CD4-positive, CD25-positive, alpha-beta regulatory T cell (primary cell): ENCODE measurements around the gene IGFBP4. TPM values are rescaled to one million over a fixed set of nuclear protein-coding genes. Genes with fewer than 3 reads are reported as not detected.

Experiments used
- ATAC-seq, 2 donors: fragments of 150-1000 bp; cut with Tn5 transposase; one replicate each; pipeline ENCODE4 v1.10.0; 2021; ENCODE audit warnings: low read depth in 2 of 2, moderate number of reproducible peaks in 2 of 2, moderate library complexity in 1 of 2
- DNase-seq, 3 donors: peaks; one replicate each; pipeline versions ENCODE4 v3.0.0 to v3.0.0-alpha.2; 2012 to 2022; ENCODE audit warnings: mixed read lengths in 1 of 3
- H3K27ac ChIP-seq: one replicate; pipeline ENCODE4 v1.7.0; 2013; ENCODE audit warnings: mild to moderate bottlenecking, low read length; ENCODE audit not compliant: insufficient read depth, poor library complexity, severe bottlenecking
- H3K27me3 ChIP-seq: one replicate; pipeline ENCODE4 v1.7.0; 2013; ENCODE audit warnings: low read length; ENCODE audit not compliant: control insufficient read depth, insufficient read depth
- H3K36me3 ChIP-seq: one replicate; pipeline ENCODE4 v1.7.0; 2013; ENCODE audit warnings: mild to moderate bottlenecking, low read length, moderate library complexity; ENCODE audit not compliant: control insufficient read depth, insufficient read depth
- H3K4me1 ChIP-seq: 2 replicates; pipeline ENCODE4 v1.7.0; 2013; ENCODE audit warnings: mild to moderate bottlenecking, low read length; ENCODE audit not compliant: insufficient read depth, control insufficient read depth, poor library complexity, severe bottlenecking
- H3K4me3 ChIP-seq: one replicate; pipeline ENCODE4 v1.7.0; 2013; ENCODE audit warnings: low read depth, mild to moderate bottlenecking, low read length, moderate library complexity
- H3K9me3 ChIP-seq, 2 experiments: 1 replicate in 1 of 2; 2 replicates in 1 of 2; pipeline ENCODE4 v1.7.0; 2013; ENCODE audit warnings: low read length in 2 of 2, mild to moderate bottlenecking in 1 of 2, moderate library complexity in 1 of 2; ENCODE audit not compliant: control insufficient read depth in 2 of 2
- H3K27ac Mint-ChIP-seq, 3 donors: one replicate each; pipeline ENCODE4 v1.8.0; 2020 to 2022; ENCODE audit warnings: mild to moderate bottlenecking in 3 of 3, mixed read lengths in 3 of 3, moderate library complexity in 2 of 3
- H3K27me3 Mint-ChIP-seq: one replicate; pipeline ENCODE4 v1.8.0; 2022; ENCODE audit warnings: mild to moderate bottlenecking, mixed read lengths
- H3K36me3 Mint-ChIP-seq: one replicate; pipeline ENCODE4 v1.8.0; 2020; ENCODE audit warnings: mixed read lengths
- H3K4me1 Mint-ChIP-seq, 4 donors: one replicate each; pipeline ENCODE4 v1.8.0; 2020 to 2022; ENCODE audit warnings: mixed read lengths in 4 of 4, mild to moderate bottlenecking in 1 of 4
- H3K4me3 Mint-ChIP-seq, 4 donors: one replicate each; pipeline ENCODE4 v1.8.0; 2020 to 2022; ENCODE audit warnings: mild to moderate bottlenecking in 4 of 4, mixed read lengths in 4 of 4, moderate library complexity in 3 of 4
- H3K9me3 Mint-ChIP-seq, 7 donors: one replicate each; pipeline ENCODE4 v1.8.0; 2020 to 2022; ENCODE audit warnings: mixed read lengths in 7 of 7, mild to moderate bottlenecking in 3 of 7, moderate library complexity in 2 of 7
- polyA plus RNA-seq, 4 donors: library from polyadenylated mRNA; unstranded; fragments of 300-500 nt; fragmentation: Illumina TruSeq; gene quantifications; one replicate each; pipeline ENCODE4 v1.2.3, GENCODE V29; 2021
- total RNA-seq: library from RNA; stranded (reverse); gene quantifications from one replicate; pipeline ENCODE4 v1.2.3, GENCODE V29; 2022

Gene IGFBP4
- total and polyA plus RNA-seq, 5 donors from 2014 or later: 0.63 to 3.7 (median 1.2) TPM

- no peaks in the 10 kb centered on the region for H3K27me3 ChIP-seq
- no peaks in the 10 kb centered on the region for H3K4me1 ChIP-seq
- H3K27ac ChIP-seq: no peak overlapping the region
- Mint-ChIP-seq H3K36me3 (no peaks in the 10 kb centered on the region), H3K4me3 (no peak overlapping the region), H3K27ac (peak overlapping the region in 1 of 3 donors; percentile 2), H3K27me3 (peaks cover 5% of the 10 kb centered on the region), H3K9me3 (no peaks in the 10 kb centered on the region), H3K4me1 (no peaks in the 10 kb centered on the region)
- ATAC-seq: no peak
- no peaks in the 10 kb centered on the region for H3K36me3 ChIP-seq
- H3K4me3 ChIP-seq: no peak overlapping the region
- DNase-seq: no peak
- no peaks in the 10 kb centered on the region for H3K9me3 ChIP-seq
These were observed 15.7 kb downstream of the IGFBP4 start for GRCh38 chr17:40458851-40459482.

- no peak overlapping the region for H3K27ac Mint-ChIP-seq
- no peaks in the 10 kb centered on the region for H3K27me3 ChIP-seq
- peaks cover 8% of the 10 kb centered on the region for H3K27me3 Mint-ChIP-seq
- H3K4me1 Mint-ChIP-seq: no peaks in the 10 kb centered on the region
- H3K27ac ChIP-seq: no peak overlapping the region
- no peaks in the 10 kb centered on the region for H3K4me1 ChIP-seq
- H3K9me3 ChIP-seq: no peaks in the 10 kb centered on the region
- H3K36me3 ChIP-seq: no peaks in the 10 kb centered on the region
- no peak for DNase-seq
- peaks cover 0 to 2% (median 0%) of the 10 kb centered on the region in 7 donors for H3K9me3 Mint-ChIP-seq
- no peaks in the 10 kb centered on the region for H3K36me3 Mint-ChIP-seq
- no peak overlapping the region for H3K4me3 ChIP-seq
- ATAC-seq: no peak
- no peak overlapping the region for H3K4me3 Mint-ChIP-seq
These were observed 16.7 kb downstream of the IGFBP4 start for GRCh38 chr17:40459636-40460603.

GRCh38 chr17:40460604-40460967 is 17.3 kb downstream of the IGFBP4 start:
- no peaks in the 10 kb centered on the region for H3K36me3 Mint-ChIP-seq
- no peaks in the 10 kb centered on the region for H3K4me1 Mint-ChIP-seq
- no peak overlapping the region for H3K27ac Mint-ChIP-seq
- no peaks in the 10 kb centered on the region for H3K9me3 ChIP-seq
- H3K9me3 Mint-ChIP-seq: peaks cover 0 to 2% (median 0%) of the 10 kb centered on the region in 7 donors
- no peak overlapping the region for H3K4me3 Mint-ChIP-seq
- ATAC-seq (no peak), DNase-seq (no peak)
- no peaks in the 10 kb centered on the region for H3K27me3 ChIP-seq
- H3K27me3 Mint-ChIP-seq: peaks cover 10% of the 10 kb centered on the region
- H3K4me3 ChIP-seq: no peak overlapping the region
- H3K36me3 ChIP-seq: no peaks in the 10 kb centered on the region
- H3K4me1 ChIP-seq: no peaks in the 10 kb centered on the region
- H3K27ac ChIP-seq: no peak overlapping the region

- H3K4me3 ChIP-seq: no peak overlapping the region
- no peaks in the 10 kb centered on the region for H3K4me1 Mint-ChIP-seq
- H3K4me3 Mint-ChIP-seq: no peak overlapping the region
- ATAC-seq: no peak
- H3K27me3 ChIP-seq: no peaks in the 10 kb centered on the region
- no peak overlapping the region for H3K27ac Mint-ChIP-seq
- no peak for DNase-seq
- no peaks in the 10 kb centered on the region for H3K36me3 ChIP-seq
- H3K9me3 Mint-ChIP-seq: peaks cover 0 to 2% (median 0%) of the 10 kb centered on the region in 7 donors
- no peaks in the 10 kb centered on the region for H3K36me3 Mint-ChIP-seq
- H3K27ac ChIP-seq: no peak overlapping the region
- H3K4me1 ChIP-seq: no peaks in the 10 kb centered on the region
- H3K9me3 ChIP-seq: no peaks in the 10 kb centered on the region
- peaks cover 14% of the 10 kb centered on the region for H3K27me3 Mint-ChIP-seq
These were observed 17.9 kb downstream of the IGFBP4 start for GRCh38 chr17:40460968-40461731.

GRCh38 chr17:40461732-40462342 is 18.6 kb downstream of the IGFBP4 start:
- no peak overlapping the region for H3K27ac ChIP-seq
- H3K4me1 ChIP-seq: no peaks in the 10 kb centered on the region
- peaks cover 0 to 2% (median 0%) of the 10 kb centered on the region in 7 donors for H3K9me3 Mint-ChIP-seq
- H3K36me3 ChIP-seq: no peaks in the 10 kb centered on the region
- H3K4me3 ChIP-seq: no peak overlapping the region
- DNase-seq (no peak), ATAC-seq (no peak)
- H3K4me1 Mint-ChIP-seq: no peaks in the 10 kb centered on the region
- H3K27ac Mint-ChIP-seq: no peak overlapping the region
- H3K27me3 Mint-ChIP-seq: peaks cover 15% of the 10 kb centered on the region
- no peaks in the 10 kb centered on the region for H3K27me3 ChIP-seq
- no peaks in the 10 kb centered on the region for H3K9me3 ChIP-seq
- no peaks in the 10 kb centered on the region for H3K36me3 Mint-ChIP-seq
- no peak overlapping the region for H3K4me3 Mint-ChIP-seq

GRCh38 chr17:40462343-40463121 is 19.3 kb downstream of the IGFBP4 start:
- Histone ChIP-seq H3K4me3 (no peak overlapping the region), H3K4me1 (no peaks in the 10 kb centered on the region), H3K9me3 (no peaks in the 10 kb centered on the region), H3K36me3 (no peaks in the 10 kb centered on the region), H3K27me3 (no peaks in the 10 kb centered on the region), H3K27ac (no peak overlapping the region)
- peaks cover 18% of the 10 kb centered on the region for H3K27me3 Mint-ChIP-seq
- ATAC-seq: no peak
- DNase-seq: no peak
- no peak overlapping the region for H3K4me3 Mint-ChIP-seq
- no peak overlapping the region for H3K27ac Mint-ChIP-seq
- H3K4me1 Mint-ChIP-seq: no peaks in the 10 kb centered on the region
- no peaks in the 10 kb centered on the region for H3K36me3 Mint-ChIP-seq
- peaks cover 0 to 2% (median 0%) of the 10 kb centered on the region in 7 donors for H3K9me3 Mint-ChIP-seq

DNA sequence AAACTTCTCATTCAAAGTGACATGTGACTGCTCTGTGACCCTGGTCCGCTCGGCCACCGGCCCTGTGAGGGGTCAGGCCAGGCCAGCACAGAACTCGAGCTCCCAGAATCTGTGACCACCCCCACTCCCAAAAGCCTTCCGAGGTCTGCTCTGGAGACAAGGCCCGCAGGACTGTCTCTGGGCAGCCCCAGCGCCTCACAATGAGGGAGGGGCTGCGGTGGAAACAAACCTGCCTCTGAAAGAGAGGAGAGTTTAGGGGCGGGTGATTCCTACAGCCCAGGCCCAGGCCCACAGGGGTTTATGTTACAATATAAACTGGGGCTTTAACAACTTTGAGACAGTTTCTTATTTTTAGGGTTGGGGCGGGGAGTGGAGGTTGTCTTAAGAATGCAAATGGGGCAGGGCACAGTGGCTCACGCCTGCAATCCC is 19.9 kb downstream of the IGFBP4 start:
- Mint-ChIP-seq H3K27me3 (peaks cover 19% of the 10 kb centered on the region), H3K27ac (no peak overlapping the region), H3K36me3 (no peaks in the 10 kb centered on the region), H3K4me1 (no peaks in the 10 kb centered on the region), H3K9me3 (peaks cover 0 to 2% (median 0%) of the 10 kb centered on the region in 7 donors), H3K4me3 (no peak overlapping the region)
- no peaks in the 10 kb centered on the region for H3K4me1 ChIP-seq
- H3K36me3 ChIP-seq: no peaks in the 10 kb centered on the region
- H3K4me3 ChIP-seq: no peak overlapping the region
- no peak for DNase-seq
- H3K27me3 ChIP-seq: no peaks in the 10 kb centered on the region
- no peaks in the 10 kb centered on the region for H3K9me3 ChIP-seq
- no peak for ATAC-seq
- no peak overlapping the region for H3K27ac ChIP-seq
